PFSK-1 (cell line): Measurements from ENCODE around the gene ANO6.

Source experiments
- FOXP2 ChIP-seq: optimal IDR thresholded peaks from 2 replicates; pipeline ENCODE3; 2011; ENCODE audit warnings: borderline replicate concordance, control low read depth, inconsistent platforms; ENCODE audit not compliant: insufficient read depth; ENCODE audit errors: extremely low read length, extremely low read depth
- POLR2AphosphoS5 ChIP-seq: IDR thresholded peaks from 2 replicates; pipeline ENCODE4 v1.6.1; 2012; ENCODE audit warnings: low read depth, mild to moderate bottlenecking, control low read depth, low read length, moderate library complexity
- REST ChIP-seq, 2 experiments: IDR thresholded peaks; 2 replicates each; pipeline versions ENCODE4 v1.6.1 to v1.8.0; 2011 to 2012; ENCODE audit warnings: low read depth in 2 of 2, low read length in 2 of 2, control low read depth in 1 of 2, inconsistent platforms in 1 of 2, mild to moderate bottlenecking in 1 of 2, moderate library complexity in 1 of 2; ENCODE audit not compliant: insufficient read depth in 1 of 2
- SIN3A ChIP-seq: IDR thresholded peaks from 2 replicates; pipeline ENCODE4 v1.6.1; 2012; ENCODE audit warnings: mild to moderate bottlenecking, low read length, moderate library complexity, borderline replicate concordance; ENCODE audit not compliant: insufficient read depth
- TAF1 ChIP-seq: IDR thresholded peaks from 2 replicates; pipeline ENCODE4 v1.6.1; 2012; ENCODE audit warnings: low read length, control low read depth, borderline replicate concordance; ENCODE audit not compliant: insufficient read depth

ANO6 gene

GRCh38 chr12:45354399-45354798, 138.5 kb downstream of the ANO6 start:
- TF ChIP-seq SIN3A (no peak), POLR2AphosphoS5 (no peak), TAF1 (no peak), FOXP2 (no peak), REST (IDR thresholded peaks at IDR 0.05; ENCODE audit: insufficient read depth in 1 of 2, low read depth in 2 of 2, low read length in 2 of 2) (no peak)

GRCh38 chr12:45355730-45356129, 139.8 kb downstream of the ANO6 start:
- TF ChIP-seq SIN3A (no peak), TAF1 (no peak), REST (IDR thresholded peaks at IDR 0.05; ENCODE audit: insufficient read depth in 1 of 2, low read depth in 2 of 2, low read length in 2 of 2) (no peak), FOXP2 (no peak), POLR2AphosphoS5 (no peak)

GRCh38 chr12:45356822-45357538, 141.1 kb downstream of the ANO6 start:
- TF ChIP-seq FOXP2: no peak
- no peak for TF ChIP-seq TAF1
- TF ChIP-seq POLR2AphosphoS5: no peak

- no peak for TF ChIP-seq TAF1
Observed at GRCh38 chr12:45357539-45358417, 141.9 kb downstream of the ANO6 start.

- no peak for TF ChIP-seq SIN3A
- no peak for TF ChIP-seq TAF1
- TF ChIP-seq FOXP2: no peak
- no peak for TF ChIP-seq POLR2AphosphoS5
- no peak for TF ChIP-seq REST (IDR thresholded peaks at IDR 0.05; ENCODE audit: insufficient read depth in 1 of 2, low read depth in 2 of 2, low read length in 2 of 2)
Observed at GRCh38 chr12:45362291-45362690, 146.4 kb downstream of the ANO6 start.

GRCh38 chr12:45363903-45364302, 148.0 kb downstream of the ANO6 start:
- TF ChIP-seq FOXP2 (no peak), REST (IDR thresholded peaks at IDR 0.05; ENCODE audit: insufficient read depth in 1 of 2, low read depth in 2 of 2, low read length in 2 of 2) (no peak), TAF1 (no peak), POLR2AphosphoS5 (no peak), SIN3A (no peak)
